K562 (cell line): ENCODE measurements around the gene TCFL5. TPM values are rescaled to one million over a fixed set of nuclear protein-coding genes. Genes with fewer than 3 reads are reported as not detected.

Experiments
- ATAC-seq: fragments of 200-7000 bp; cut with Tn5 transposase; 3 replicates; pipeline ENCODE4 v1.9.1; 2020; ENCODE audit warnings: moderate library complexity
- BruUV-seq: library from RNA; stranded (reverse); fragments of 400-500 nt; replicated peaks from 2 replicates; lab custom pipeline; 2021; lab: Mats Ljungman, UMichigan
- CTCF ChIA-PET: fragments of 300-600 bp; formaldehyde crosslinking; extraction: SDS; loops from one replicate; lab custom pipeline; 2021; ENCODE audit warnings: low intra/inter-chr PET ratio; lab: Yijun Ruan, JAX
- POLR2A ChIA-PET: fragments of 300-600, 350-650 bp; sonication (Branson Sonifier 250); formaldehyde crosslinking; extraction: SDS; loops from one replicate; lab custom pipeline; 2021; ENCODE audit warnings: antibody characterized with exemption, inconsistent platforms; lab: Yijun Ruan, JAX
- DNase-seq, 4 experiments: peaks; one replicate each; pipeline versions ENCODE4 v3.0.0 to v3.0.0-alpha.2; 2011 to 2018; ENCODE audit warnings: low spot score in 3 of 4, mixed read lengths in 3 of 4; ENCODE audit errors: extremely low read depth in 1 of 4
- FAIRE-seq: peaks from 2 replicates; lab custom pipeline; 2011; peaks lifted over from hg19 to GRCh38; lab: Jason Lieb, UNC
- H2AFZ ChIP-seq: 2 replicates; pipeline ENCODE4 v1.6.0; 2011; ENCODE audit warnings: low read depth, low read length, control low read depth, inconsistent platforms
- H3K27ac ChIP-seq: fragments of 200-600 bp; 3 replicates; pipeline ENCODE4 v1.8.0; 2011; ENCODE audit warnings: low read depth, mild to moderate bottlenecking, control low read depth, inconsistent platforms, low read length, moderate library complexity, mixed read lengths; ENCODE audit errors: extremely low read depth
- H3K27me3 ChIP-seq, 2 experiments: fragments of 300-600 bp in 1 of 2; 2 replicates in 1 of 2; 3 replicates in 1 of 2; pipeline versions ENCODE4 v1.6.0 to v1.8.0; 2011; ENCODE audit warnings: inconsistent platforms in 2 of 2, low read length in 2 of 2, mild to moderate bottlenecking in 1 of 2, mixed read lengths in 1 of 2, moderate library complexity in 1 of 2; ENCODE audit not compliant: control insufficient read depth in 2 of 2, insufficient read depth in 2 of 2
- H3K36me3 ChIP-seq: fragments of 300-600 bp; 3 replicates; pipeline ENCODE4 v1.8.0; 2011; ENCODE audit warnings: mild to moderate bottlenecking, low read length, inconsistent platforms; ENCODE audit not compliant: control insufficient read depth, insufficient read depth
- H3K4me1 ChIP-seq, 2 experiments: fragments of 200-600 bp in 1 of 2; replicated peaks in 1 of 2; 2 replicates in 1 of 2; 3 replicates in 1 of 2; pipeline versions ENCODE4 v1.5.1 to v1.8.0; 2011; ENCODE audit warnings: inconsistent platforms in 2 of 2, low read length in 2 of 2, mild to moderate bottlenecking in 1 of 2, mixed read lengths in 1 of 2, moderate library complexity in 1 of 2; ENCODE audit not compliant: control insufficient read depth in 2 of 2, insufficient read depth in 2 of 2
- H3K4me2 ChIP-seq: 2 replicates; pipeline ENCODE4 v1.6.1; 2011; ENCODE audit warnings: low read length, control low read depth, inconsistent platforms, mixed read lengths; ENCODE audit not compliant: insufficient read depth
- H3K4me3 ChIP-seq: fragments of 200-600 bp; sonication (generic), shearing (Covaris generic); 2 replicates; pipeline ENCODE4 v1.5.1; 2016; ENCODE audit warnings: control low read depth, inconsistent platforms
- H3K79me2 ChIP-seq: fragments of 200-600 bp; 3 replicates; pipeline ENCODE4 v1.8.0; 2011; ENCODE audit warnings: low read length, inconsistent platforms; ENCODE audit not compliant: control insufficient read depth, insufficient read depth
- H3K9ac ChIP-seq, 2 experiments: 2 replicates each; pipeline versions ENCODE4 v1.6.0 to v1.6.1; 2011; ENCODE audit warnings: low read depth in 2 of 2, low read length in 2 of 2, control low read depth in 1 of 2, inconsistent platforms in 1 of 2, mild to moderate bottlenecking in 1 of 2, mixed read lengths in 1 of 2; ENCODE audit not compliant: insufficient read depth in 1 of 2
- H3K9me1 ChIP-seq: one replicate; pipeline ENCODE4 v1.6.0; 2011; ENCODE audit warnings: inconsistent platforms, mild to moderate bottlenecking, low read length, moderate library complexity; ENCODE audit not compliant: control insufficient read depth, insufficient read depth
- H3K9me3 ChIP-seq: replicated peaks from 2 replicates; pipeline ENCODE4 v1.5.1; 2011; ENCODE audit warnings: low read depth, low read length, inconsistent platforms; ENCODE audit not compliant: control insufficient read depth, insufficient read depth
- H4K20me1 ChIP-seq: replicated peaks from 2 replicates; pipeline ENCODE4 v1.6.1; 2011; ENCODE audit warnings: low read length, inconsistent platforms, mixed read lengths; ENCODE audit not compliant: control insufficient read depth, insufficient read depth
- ATF7 ChIP-seq: fragments of 450-650 bp; IDR thresholded peaks from 2 replicates; pipeline ENCODE4 v1.7.1; 2014; ENCODE audit warnings: mild to moderate bottlenecking, moderate library complexity
- CREM ChIP-seq: IDR thresholded peaks from 2 replicates; pipeline ENCODE4 v1.6.1; 2014; ENCODE audit warnings: antibody characterized with exemption, low read depth
- CSDE1 ChIP-seq, 2 experiments: fragments of 450-650 bp; IDR thresholded peaks; 2 replicates each; pipeline ENCODE4 v1.6.1; 2016; ENCODE audit warnings: mild to moderate bottlenecking in 1 of 2
- EGR1 ChIP-seq: fragments of 450-650 bp; conservative IDR thresholded peaks from 2 replicates; pipeline ENCODE4 v1.6.1; 2017; ENCODE audit warnings: mild to moderate bottlenecking
- HDAC1 ChIP-seq, 2 experiments: fragments of 450-650 bp; IDR thresholded peaks; 2 replicates each; pipeline ENCODE4 v1.6.1; 2016 to 2017; ENCODE audit warnings: inconsistent platforms in 1 of 2, mild to moderate bottlenecking in 1 of 2, moderate library complexity in 1 of 2
- HDGF ChIP-seq: fragments of 450-650 bp; IDR thresholded peaks from 2 replicates; pipeline ENCODE4 v1.6.1; 2016
- MAZ ChIP-seq, 2 experiments: fragments of 450-650 bp in 1 of 2; sonication (generic) in 1 of 2; formaldehyde crosslinking; IDR thresholded peaks in 1 of 2; conservative IDR thresholded peaks in 1 of 2; 2 replicates each; pipeline versions ENCODE4 v1.4.0 to v1.5.0; 2020; ENCODE audit warnings: mild to moderate bottlenecking in 1 of 2, missing genetic modification reagents in 1 of 2
- MBD1 ChIP-seq: fragments of 250-450 bp; sonication (Bioruptor Pico); IDR thresholded peaks from 2 replicates; pipeline ENCODE4 v1.8.0; 2022; ENCODE audit warnings: inconsistent platforms
- NUFIP1 ChIP-seq: fragments of 450-650 bp; IDR thresholded peaks from 2 replicates; pipeline ENCODE4 v1.6.1; 2018; ENCODE audit not compliant: partially characterized antibody
- POLR2AphosphoS2 ChIP-seq: IDR thresholded peaks from 2 replicates; pipeline ENCODE4 v1.6.1; 2012; ENCODE audit warnings: low read length, improper control_type of control experiment
- PYGO2 ChIP-seq: fragments of 450-650 bp; IDR thresholded peaks from 2 replicates; pipeline ENCODE4 v1.6.1; 2016; ENCODE audit warnings: mild to moderate bottlenecking, missing genetic modification characterization, moderate library complexity, missing compliant biosample characterization
- RAD51 ChIP-seq: fragments of 450-650 bp; IDR thresholded peaks from 2 replicates; pipeline ENCODE4 v1.7.1; 2016; ENCODE audit warnings: low read depth, mild to moderate bottlenecking, borderline replicate concordance
- RBM39 ChIP-seq: fragments of 200-400 bp; formaldehyde crosslinking; optimal IDR thresholded peaks from 2 replicates; pipeline ENCODE3; 2018; ENCODE audit warnings: low read depth, low read length
- RFX7 ChIP-seq: fragments of 250-450 bp; sonication (Bioruptor Pico); IDR thresholded peaks from 2 replicates; pipeline ENCODE4 v1.5.1; 2021; ENCODE audit warnings: mild to moderate bottlenecking
- SIN3B ChIP-seq: fragments of 450-650 bp; IDR thresholded peaks from 2 replicates; pipeline ENCODE4 v1.6.1; 2017; ENCODE audit warnings: low read depth, mild to moderate bottlenecking, moderate library complexity
- ZNF561 ChIP-seq: fragments of 450-650 bp; formaldehyde crosslinking; conservative IDR thresholded peaks from 2 replicates; pipeline ENCODE4 v1.4.0; 2020; ENCODE audit warnings: mild to moderate bottlenecking, moderate library complexity
- ZNF586 ChIP-seq: fragments of 450-650 bp; formaldehyde crosslinking; conservative IDR thresholded peaks from 2 replicates; pipeline ENCODE4 v1.4.0; 2020; ENCODE audit warnings: mild to moderate bottlenecking, moderate library complexity
- ZSCAN32 ChIP-seq: fragments of 450-650 bp; formaldehyde crosslinking; IDR thresholded peaks from 2 replicates; pipeline ENCODE4 v1.4.0; 2020; ENCODE audit warnings: mild to moderate bottlenecking, moderate library complexity
- WGBS: fragments of 100-300 bp; shearing (Covaris generic); methylation state at CpG from one replicate; pipeline ENCODE4 v1.1.6; 2016; ENCODE audit warnings: low coverage, mixed read lengths; ENCODE audit not compliant: insufficient coverage; ENCODE audit errors: missing lambda C conversion rate; 5-methylcytosine and 5-hydroxymethylcytosine counted together
- in situ Hi-C: fragments of 300-500 bp; cut with MboI; formaldehyde crosslinking; loops from 4 replicates; pipeline ENCODE4 v1.15.0; 2018; ENCODE audit warnings: inconsistent platforms, mixed read lengths
- intact Hi-C: fragments of 100-400 bp; cut with micrococcal nuclease; formaldehyde crosslinking; loops from 2 replicates; pipeline ENCODE4 v1.14.2; 2022
- polyA plus RNA-seq, 8 experiments: library from polyadenylated mRNA; depleted of rRNA in 4 of 8; stranded (reverse) in 5 of 8; unstranded in 3 of 8; fragments of >200 nt; fragmentation: Nextera tagmentation in 2 of 8; fragmentation: Illumina TruSeq in 1 of 8; extraction: Ambion mirVana in 2 of 8; extraction: Trizol in 1 of 8; gene quantifications; 2 replicates each; pipeline versions ENCODE4 v1.2.1 to v1.2.3, GENCODE V29; 2011 to 2014; ENCODE audit warnings: inconsistent platforms in 1 of 8, missing spikeins in 1 of 8
- total RNA-seq, 7 experiments: library from RNA; depleted of rRNA in 6 of 7; stranded (reverse); fragments of >200 nt in 6 of 7; fragmentation: Illumina TruSeq in 2 of 7; extraction: Trizol in 2 of 7; gene quantifications; 2 replicates each; pipeline versions ENCODE4 v1.2.1 to v1.2.3, GENCODE V29; 2011 to 2021; ENCODE audit warnings: low replicate concordance in 1 of 7

The TCFL5 gene
- total and polyA plus RNA-seq, 9 of the 15 experiments (the other 6 are each of a cell fraction or from before 2014, with no cell fraction given): 1.00 to 12.6 (median 9.1) TPM

GRCh38 chr20:62836967-62837490, 24.6 kb downstream of the TCFL5 start (continued):
- TF ChIP-seq RFX7 (CRISPR knock-in tag) (no peak), CSDE1 (IDR thresholded peaks at IDR 0.05) (no peak), RAD51 (no peak), MAZ (CRISPR knock-in tag; conservative IDR thresholded peaks at IDR 0.05 in 1 of 2, IDR thresholded peaks at IDR 0.05 in 1 of 2) (no peak), PYGO2 (tag) (no peak), SIN3B (no peak), HDGF (no peak)

GRCh38 chr20:62835931-62836861, 25.4 kb downstream of the TCFL5 start:
- in situ Hi-C loops (no loop called here), intact Hi-C loops (no loop called here)
- H3K9me1 ChIP-seq: no peaks in the 10 kb centered on the region
- TF ChIP-seq POLR2AphosphoS2: no peak
- no peak for TF ChIP-seq ZNF561 (CRISPR knock-in tag)
- no peak for TF ChIP-seq ZNF586
- no peak for TF ChIP-seq RBM39
- no peak for TF ChIP-seq HDAC1 (IDR thresholded peaks at IDR 0.05)
- TF ChIP-seq MBD1 (CRISPR knock-in tag): no peak
- peak; percentile 37; the same call in 1 of the 2 replicates for TF ChIP-seq CREM
- TF ChIP-seq ATF7: no peak
- no peak for TF ChIP-seq NUFIP1
- no peak for TF ChIP-seq ZSCAN32 (CRISPR knock-in tag)
- peak; percentile 56 for TF ChIP-seq EGR1
- no peaks in the 10 kb centered on the region for H3K36me3 ChIP-seq
- no peaks in the 10 kb centered on the region for H3K9me3 ChIP-seq
- H3K9ac ChIP-seq: peak overlapping the region in 1 of 2 experiments; percentile 28; a peak in 1 of 4 replicates
- ChIA-PET POLR2A (interaction anchor here (0.6 to 0.7 kb wide), 3 partner anchors 10 to 38 kb away, joined by 3 read pairs; no protein-coding TSS in a partner anchor), CTCF (no interaction called here)
- ATAC-seq: no peak
- H2AFZ ChIP-seq: no peak overlapping the region
- peaks cover 15 to 58% of the 10 kb centered on the region in 2 experiments for H3K4me1 ChIP-seq
- H4K20me1 ChIP-seq: no peaks in the 10 kb centered on the region
- no TSS peak for BruUV-seq
- H3K79me2 ChIP-seq: no peaks in the 10 kb centered on the region
- no peak overlapping the region for H3K27ac ChIP-seq
- no peak overlapping the region for H3K4me2 ChIP-seq
- no peak for DNase-seq
- FAIRE-seq: no peak
- WGBS: 28% methylated on average over 39 of the region's 52 CpGs
- no peak overlapping the region for H3K4me3 ChIP-seq
- peaks cover 0 to 9% of the 10 kb centered on the region in 2 experiments; a peak in 2 of 5 replicates for H3K27me3 ChIP-seq
